HG03280 (cell line): ENCODE data around the gene TRPM5.
"Not testable (repeated sequence)": the region's sequence is repeated elsewhere in the genome, so short reads cannot be mapped to it uniquely, and the experiment has no call there.

ENCODE experiments used
- ATAC-seq: cut with Tn5 transposase; IDR thresholded peaks from one replicate; pipeline ENCODE4 v1.9.1; 2021; ENCODE audit warnings: mild to moderate bottlenecking, moderate library complexity; ENCODE audit not compliant: unreplicated experiment

Gene TRPM5, protein sequence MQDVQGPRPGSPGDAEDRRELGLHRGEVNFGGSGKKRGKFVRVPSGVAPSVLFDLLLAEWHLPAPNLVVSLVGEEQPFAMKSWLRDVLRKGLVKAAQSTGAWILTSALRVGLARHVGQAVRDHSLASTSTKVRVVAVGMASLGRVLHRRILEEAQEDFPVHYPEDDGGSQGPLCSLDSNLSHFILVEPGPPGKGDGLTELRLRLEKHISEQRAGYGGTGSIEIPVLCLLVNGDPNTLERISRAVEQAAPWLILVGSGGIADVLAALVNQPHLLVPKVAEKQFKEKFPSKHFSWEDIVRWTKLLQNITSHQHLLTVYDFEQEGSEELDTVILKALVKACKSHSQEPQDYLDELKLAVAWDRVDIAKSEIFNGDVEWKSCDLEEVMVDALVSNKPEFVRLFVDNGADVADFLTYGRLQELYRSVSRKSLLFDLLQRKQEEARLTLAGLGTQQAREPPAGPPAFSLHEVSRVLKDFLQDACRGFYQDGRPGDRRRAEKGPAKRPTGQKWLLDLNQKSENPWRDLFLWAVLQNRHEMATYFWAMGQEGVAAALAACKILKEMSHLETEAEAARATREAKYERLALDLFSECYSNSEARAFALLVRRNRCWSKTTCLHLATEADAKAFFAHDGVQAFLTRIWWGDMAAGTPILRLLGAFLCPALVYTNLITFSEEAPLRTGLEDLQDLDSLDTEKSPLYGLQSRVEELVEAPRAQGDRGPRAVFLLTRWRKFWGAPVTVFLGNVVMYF (N-terminal part only)

DNA sequence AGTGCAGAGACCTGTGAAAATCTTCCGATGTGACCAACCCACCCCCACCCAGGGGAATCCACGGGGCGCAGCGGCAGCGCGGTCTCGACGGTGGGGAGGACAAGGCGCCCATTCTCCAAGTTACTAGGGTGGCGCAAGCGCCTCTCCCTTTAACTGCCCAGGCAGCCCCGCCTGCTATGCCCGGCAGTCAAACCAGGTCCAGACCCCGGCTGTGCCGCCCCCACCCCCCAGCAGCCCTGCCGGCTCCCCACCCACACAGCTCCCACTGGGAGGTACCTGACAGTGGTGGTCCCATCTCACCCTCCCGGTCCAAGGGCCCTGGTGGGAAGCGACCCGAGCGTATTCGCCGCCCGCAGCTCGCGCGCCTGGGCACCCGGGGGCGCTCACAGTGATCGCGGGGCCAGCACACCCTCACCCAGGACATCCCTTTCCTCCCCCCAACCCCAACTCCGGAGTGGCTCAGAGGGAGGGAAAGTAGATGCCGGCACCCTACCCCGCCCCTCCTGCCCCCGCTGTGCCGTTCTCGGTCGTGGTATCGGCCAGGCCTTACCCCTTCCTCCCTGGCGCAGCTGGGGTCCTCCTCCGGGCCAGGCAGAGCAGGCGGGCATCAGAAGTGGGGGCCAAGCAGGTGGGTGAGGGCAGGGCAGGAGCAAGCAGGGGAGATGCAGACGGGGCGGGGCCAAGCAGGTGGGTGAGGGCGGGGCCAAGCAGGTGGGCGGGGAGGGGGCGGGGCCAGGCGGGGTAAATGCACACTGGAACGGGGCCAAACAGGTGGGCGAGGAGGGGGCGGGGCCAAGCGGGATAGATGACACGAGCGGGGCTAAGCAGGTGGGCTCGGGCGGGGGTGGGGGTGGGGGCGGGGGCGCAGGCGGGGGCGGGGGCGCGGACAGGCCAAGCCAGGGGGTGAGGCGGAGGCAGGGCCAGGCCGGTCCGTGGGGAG lies at the start of gene TRPM5:
Gene TRPM5 (minus strand): TSS at position 634 of the 940 bp plus-strand sequence. CDS start 21,478 bp downstream, outside the sequence.
- ATAC-seq = no peak

DNA sequence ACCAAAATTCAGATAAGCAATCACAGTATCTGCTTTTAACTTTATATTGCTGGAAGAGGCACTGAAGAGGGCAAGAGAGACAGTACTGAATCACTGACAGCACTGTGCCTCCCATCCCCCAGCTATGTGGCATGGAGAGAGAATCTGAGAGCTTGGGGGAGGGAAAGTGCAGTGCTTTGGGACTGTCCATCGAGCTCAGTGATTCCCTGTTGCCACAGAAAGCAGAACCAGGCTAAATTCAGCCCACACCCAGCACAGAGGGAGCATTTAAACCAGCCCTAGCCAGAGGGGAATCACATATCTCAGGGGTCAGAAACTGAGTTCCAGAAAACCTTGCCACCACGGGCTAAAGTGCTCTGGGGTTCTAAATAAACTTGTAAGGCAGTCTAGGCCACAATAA lies 44.8 kb upstream of the TRPM5 start:
- ATAC-seq = no peak

DNA sequence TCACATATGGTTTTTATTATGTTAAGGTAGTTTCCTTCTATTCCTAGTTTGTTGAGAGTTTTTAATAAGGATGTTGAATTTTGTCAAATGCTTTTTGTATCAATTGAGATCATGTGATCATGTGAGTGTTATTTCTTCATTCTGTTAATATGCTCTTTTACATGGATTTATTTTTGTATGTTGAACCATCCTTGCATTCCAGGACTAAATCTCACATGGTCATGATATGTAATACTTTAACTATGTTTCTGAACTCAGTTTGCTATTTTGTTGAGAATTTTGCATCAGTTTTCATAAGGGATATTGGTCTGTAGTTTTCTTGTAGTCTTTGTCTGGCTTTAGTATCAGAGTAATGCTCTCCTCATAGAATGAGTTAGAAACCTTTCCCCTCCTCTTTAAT lies 43.7 kb upstream of the TRPM5 start:
- ATAC-seq = no peak

DNA sequence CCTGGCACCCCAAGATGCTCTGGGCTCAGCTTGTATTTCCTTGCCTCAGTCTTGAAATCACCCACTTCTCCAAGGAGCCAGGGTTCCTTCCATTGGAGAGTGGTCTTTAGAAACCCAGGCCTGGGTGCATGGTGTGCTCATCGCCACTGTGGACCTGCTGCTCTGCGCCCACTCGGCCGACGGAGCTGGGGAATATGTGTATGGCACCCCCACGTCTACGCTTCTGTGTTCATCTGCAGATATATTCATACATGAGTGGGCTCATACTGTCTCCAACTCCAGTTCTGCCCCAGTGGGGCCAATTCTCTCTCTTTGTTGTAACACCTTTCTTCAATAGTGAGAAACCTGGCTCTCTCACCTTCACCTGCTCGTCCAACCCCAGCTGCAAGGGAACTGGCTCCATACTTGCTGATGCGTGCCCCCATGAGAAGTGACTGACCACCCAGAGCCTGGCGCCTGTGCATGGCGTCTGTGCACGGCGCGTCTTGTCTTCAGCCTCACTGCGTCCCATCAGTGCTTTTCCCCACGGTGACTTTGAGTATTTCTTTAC lies 40.3 kb upstream of the TRPM5 start:
- ATAC-seq = no peak

DNA sequence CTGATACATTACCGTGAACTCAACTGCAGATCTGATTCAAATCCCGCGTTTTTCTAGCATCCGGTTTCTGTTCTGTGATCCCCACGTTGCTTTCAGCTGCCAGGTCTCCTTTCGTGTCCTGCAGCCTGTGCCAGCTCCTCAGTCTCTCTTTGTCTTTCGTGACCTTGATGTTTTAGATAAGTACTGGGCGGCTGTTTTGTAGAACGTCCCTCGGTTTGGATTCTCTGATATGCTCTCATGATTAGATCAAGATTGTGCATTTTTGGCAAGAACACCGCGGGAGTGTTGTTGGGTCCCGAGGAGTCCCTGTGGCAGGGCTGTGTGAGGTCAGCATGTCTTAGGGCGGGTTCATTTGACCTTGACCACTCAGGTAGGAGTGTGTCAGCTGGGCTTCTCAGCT lies 39.1 kb upstream of the TRPM5 start:
- ATAC-seq = no peak

DNA sequence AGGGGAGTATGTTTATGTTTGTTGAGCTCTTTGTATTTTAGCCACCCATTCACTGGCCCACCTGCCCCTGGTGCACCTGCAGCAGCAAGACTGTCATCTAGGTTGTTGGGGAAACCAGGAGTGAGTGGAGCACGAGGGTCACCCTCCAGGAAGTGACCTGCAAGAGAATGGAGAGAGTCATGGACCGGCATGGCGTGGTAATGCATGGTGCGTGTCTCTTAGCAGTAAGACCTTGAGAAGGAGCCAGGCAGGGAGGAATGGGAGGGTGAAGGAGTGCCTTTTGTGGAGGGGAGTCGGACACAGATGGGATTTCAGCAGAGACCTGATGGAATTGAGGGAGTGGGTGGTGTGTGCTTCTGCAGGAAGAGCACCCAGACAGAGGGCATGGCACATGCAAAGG lies 38.4 kb upstream of the TRPM5 start:
- no peak for ATAC-seq

DNA sequence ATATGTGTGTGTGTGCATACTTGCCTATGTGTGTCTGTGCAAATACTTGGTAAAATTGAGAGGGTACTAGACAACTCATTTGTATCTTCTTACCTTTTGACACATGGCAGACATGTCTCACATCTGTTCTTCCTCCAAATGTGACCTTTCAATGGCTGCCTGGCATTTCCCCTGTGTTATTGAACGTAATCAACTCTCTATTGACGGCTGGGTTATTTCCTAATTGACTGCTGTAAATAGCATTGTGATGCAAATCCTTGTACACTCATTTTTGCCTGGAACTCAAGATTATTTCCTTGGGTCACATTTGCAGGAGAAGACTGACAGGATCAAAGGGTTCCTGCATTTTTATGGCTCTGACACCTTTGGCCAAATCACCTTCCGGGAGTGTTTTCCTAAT lies 37.9 kb upstream of the TRPM5 start:
- no peak for ATAC-seq

DNA sequence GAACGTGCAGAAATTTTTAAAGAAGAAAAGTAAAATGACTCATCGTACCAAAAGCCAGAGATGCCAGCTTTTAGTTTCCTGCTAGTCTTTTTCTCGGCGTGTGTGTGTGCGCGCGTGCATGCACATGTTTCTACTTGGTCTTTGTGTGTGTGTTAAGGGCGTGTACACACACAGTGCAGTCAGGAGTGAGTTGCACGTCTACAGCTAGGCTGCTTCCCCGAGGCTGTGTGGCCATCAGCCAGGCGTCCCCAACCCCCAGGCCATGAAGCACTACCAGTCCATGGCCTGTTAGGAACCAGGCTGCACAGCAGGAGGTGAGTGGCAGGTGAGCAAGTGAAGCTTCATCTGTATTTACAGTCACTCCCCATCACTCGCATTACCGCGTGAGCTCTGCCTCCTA lies 36.9 kb upstream of the TRPM5 start:
- no peak for ATAC-seq

DNA sequence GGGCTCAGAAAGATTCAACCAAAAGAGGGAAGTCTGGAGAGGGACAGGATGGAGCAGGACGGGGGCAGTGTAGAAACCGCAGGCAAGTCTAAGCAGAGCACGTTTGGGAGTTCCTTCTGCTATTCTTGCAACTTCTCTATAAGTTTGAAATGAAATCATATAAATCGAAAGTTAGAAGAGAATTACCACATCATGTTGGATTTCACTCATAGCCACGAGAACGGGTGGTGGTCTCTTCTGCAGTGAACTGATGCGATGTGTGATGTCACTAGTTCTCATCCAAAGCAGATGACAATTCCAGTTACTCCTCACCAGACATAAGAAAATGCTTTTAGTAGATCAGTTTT lies 36.5 kb upstream of the TRPM5 start:
- no peak for ATAC-seq

DNA sequence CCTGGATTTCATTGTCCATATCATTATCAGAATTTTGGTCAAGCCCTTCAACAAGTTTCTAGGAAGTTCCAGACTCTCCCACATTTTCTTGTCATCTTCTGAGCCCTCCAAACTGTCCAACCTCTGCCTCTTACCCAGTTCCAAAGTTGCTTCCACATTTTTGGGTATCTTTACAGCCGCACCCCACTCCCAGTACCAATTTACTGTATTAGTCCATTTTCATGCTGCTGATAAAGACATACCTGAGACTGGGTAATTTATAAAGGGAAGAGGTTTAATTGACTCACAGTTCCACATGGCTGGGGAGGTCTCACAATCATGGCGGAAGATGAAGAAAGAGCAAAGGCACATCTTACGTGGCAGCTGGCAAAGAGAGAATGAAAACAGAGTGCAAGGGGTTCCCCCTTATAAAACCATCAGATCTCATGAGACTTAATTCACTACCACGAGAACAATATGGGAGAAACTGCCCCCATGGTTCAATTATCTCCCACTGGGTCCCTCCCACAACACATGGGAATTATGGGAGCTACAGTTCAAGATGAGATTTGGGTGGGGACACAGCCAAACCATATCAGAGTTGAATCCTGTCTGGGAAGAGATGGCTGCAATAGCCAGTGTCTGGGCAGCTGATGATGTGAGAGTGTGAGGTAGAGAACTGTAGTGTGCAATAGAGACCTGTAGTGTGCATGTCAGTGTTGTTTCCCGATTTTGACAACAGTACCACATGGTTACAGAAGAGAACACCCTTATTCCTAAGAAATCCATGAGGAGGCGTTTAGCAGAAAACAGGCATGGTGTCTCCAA lies 36.0 kb upstream of the TRPM5 start:
- ATAC-seq = not testable (repeated sequence)

DNA sequence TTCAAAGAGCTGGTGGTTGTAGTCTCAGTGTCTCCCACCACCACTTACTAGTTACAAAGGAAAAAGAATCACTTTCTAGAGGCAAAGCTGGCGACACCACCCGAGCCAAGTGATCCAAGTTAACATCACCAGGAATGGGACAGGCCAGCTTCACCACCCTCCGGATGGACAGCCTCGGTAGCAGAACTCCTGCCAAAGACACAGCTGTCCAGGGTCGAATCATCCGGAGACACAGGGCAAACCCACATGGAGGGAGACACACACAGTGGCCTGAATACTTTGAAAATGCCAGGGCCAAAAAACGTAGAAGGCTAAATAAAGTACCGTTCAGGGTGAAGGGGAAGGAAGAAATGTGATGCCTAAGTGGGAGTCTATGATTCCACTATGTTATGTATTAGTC lies 33.6 kb upstream of the TRPM5 start:
- no peak for ATAC-seq

DNA sequence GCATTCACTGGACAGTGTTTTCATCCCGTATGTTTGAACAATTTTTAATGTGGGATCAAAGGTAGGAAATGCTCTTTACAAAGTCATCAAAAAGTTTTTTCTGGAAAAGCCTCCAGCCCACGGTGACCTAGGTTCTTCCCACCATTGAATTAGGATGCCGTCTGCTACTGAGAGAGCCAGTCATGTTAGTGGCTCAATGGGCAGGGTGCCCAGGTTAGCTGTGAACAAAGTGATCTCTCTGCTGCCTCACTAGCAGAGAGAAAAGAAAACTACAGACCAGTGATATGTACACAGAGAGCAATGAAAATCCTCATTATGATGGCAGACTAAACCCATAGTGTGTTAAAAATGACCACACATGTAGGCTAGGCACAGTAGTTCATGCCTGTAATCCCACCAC lies 32.9 kb upstream of the TRPM5 start:
- no peak for ATAC-seq

DNA sequence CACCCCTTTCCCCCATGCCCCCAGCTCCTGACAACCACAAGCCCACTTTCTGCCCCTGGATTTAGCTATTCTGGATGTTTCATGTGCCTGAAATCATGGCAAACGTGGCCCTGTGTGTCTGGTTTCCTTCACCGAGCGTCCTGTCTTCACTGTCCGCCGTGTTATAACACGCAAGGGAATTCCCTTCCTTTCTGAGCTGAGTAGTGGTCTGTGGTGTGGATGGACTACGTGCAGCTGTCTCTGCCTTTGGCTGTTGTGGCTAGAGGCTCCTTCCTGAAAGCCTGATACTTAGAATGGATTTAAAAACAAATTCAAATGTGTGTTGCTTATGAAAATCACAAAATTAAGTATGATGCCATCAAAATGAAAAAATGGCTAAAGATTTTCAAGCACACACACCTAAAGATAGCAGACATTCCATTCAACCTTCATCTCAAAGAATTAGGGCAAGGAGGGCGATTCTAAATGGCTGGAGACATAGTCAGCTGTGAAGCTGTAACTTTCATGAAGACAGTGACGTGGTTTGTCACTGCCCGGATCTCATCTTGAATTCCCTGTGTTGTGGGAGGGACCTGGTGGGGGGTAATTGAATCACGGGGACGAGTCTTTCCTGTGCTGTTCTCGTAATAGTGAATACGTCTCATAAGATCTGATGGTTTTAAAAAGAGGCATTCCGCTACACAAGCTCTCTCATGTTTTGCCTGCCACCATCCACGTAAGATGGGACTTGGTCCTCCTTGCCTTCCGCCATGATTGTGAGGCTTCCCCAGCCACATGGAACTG lies 31.0 kb upstream of the TRPM5 start:
- ATAC-seq = no peak

DNA sequence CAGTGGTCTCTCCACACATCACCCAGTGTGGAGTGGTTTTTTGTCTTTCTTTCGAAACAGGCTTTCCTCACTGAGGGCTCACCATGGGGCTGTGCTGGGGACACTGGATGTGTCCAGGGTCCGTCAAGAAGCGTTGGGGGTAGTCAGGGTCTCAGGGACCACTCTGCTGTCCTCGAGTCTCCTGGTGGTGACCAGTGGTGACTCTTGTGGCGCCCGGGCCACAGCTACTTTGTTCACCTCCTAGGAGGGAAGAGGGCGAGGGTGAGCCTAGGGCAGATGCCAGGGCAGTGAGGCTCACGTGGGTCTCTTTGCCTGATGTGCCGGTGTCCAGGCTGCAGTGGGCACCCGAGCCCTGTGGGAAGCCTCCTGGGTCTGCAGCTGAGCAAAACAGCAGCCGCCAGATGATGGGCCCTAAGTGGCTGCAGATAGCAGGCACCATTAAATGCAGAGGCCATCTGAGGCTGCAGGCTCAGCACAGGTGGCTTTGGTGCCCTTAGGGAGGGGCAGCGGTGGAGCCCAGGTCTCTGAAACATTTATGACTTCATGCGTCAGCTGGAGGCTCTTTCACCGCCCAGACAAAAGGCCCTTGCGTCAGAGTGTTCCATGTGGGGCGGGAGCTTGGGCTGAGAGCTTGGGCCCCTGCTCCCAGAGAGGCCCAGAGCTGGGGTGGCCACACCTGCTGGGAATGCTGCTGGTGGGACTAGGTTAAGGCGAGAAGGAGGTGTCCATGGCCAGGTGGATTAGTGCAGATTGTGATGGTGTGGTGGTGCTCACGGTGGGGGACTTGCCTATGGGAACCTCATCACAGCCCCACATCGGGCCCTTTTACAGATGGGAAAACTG lies 30.0 kb upstream of the TRPM5 start:
- no peak for ATAC-seq

DNA sequence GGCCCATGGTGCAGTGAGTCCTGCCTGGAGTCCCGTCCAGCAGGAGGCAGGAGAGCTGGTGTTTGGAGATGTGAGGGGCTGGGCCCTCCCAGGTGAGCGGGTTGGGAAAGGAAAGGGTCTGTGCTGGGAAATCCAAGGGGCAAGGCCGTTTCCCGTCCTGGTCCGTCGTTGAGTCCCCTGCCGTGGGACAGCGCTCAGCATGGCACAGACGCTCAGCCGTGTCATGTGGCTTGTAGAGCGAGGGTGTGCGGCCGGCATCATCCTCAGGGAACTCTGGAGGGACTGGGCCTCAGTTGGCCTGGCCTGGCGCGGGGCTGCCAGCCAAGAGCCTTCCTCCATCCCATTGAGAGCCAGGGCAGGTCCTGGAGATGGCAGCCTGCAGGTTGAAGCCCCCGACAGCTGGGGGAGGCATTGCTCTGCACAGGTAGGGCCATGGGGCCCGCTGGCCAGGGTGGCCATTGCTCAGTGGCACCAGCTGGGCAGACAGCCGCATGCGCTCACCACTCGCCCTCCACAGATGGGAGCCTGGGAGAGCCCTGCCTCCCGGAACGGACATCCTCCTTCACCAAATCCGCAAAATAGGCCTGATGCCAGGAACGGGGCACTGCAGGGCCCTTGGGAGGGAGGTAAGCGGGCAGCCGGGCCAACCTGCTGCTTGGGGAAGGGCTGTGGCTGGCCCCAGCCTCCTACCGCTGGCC lies 29.2 kb upstream of the TRPM5 start:
- ATAC-seq = no peak

DNA sequence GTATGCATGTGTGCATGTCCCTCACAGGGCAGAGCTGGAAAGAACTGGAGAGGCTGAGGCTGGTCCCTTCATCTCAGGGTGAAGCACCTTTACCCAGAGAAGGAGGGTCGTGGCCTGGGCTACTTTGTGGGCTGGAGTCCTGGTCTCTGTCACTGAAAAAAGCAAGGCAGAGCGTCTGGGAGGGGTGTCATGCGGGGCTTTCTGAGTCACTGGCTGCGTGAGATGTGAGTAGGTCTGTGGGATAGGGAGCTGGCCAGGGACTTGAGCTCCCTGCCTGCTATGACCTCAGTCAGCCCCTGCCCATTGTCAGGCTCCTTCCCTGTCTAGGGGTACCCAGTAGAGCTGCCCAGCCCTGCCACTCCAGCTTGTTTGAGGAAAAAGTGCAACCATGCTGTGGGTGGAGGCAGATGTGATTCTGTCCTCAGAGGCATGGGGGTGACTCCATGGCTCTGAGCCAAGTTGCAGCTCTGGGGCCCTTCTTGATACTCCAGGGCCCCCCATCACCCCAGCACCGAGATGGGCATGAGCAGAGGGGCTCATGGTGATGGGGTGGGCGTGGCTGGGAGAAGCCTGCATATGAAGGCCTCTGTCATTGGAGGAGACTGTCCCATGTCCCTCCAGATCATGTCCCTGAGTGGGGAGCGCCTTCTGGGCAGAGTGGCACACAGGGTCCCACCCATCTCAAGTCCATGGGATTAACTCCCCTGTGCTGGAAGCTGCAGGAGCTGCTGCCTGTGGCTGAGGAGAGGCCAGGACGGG lies 28.3 kb upstream of the TRPM5 start:
- no peak for ATAC-seq

DNA sequence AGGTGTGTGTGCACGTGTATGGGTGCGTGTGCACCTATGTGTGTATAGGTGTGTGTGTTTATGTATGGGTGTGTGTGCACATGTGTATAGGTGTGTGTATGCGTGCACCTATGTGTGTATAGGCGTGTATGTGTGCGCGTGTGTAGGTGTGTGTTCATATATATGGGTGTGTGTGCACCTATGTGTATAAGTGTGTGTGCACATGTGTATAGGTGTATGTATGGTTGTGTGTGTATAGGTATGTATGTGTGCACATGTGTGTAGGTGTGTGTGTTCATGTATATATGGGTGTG lies 27.4 kb upstream of the TRPM5 start:
- ATAC-seq = no peak
